Measurements from ENCODE around the gene NXPH3.

NXPH3 gene

DNA sequence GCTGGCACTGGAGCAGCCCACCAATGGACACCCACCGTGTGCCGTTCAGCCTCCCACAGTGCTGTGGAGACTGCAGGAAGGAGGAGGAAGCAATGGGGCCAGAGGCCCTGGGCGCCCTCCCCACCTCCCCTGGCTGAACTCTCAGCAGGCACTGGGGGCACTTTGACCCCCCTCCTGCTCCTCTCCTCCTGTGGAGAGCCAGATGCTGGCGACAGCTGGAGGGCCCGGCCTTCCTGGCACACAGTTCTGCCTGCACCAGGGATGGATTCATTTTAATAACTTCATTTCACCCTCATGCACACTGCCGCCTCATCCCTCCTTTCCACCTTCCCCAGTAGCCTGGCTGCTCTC, 6.0 kb downstream of the NXPH3 start:
- no peak overlapping the region for H3K4me3 ChIP-seq (ENCODE audit: low read depth, low read length)
- TF ChIP-seq, protein P1, sequence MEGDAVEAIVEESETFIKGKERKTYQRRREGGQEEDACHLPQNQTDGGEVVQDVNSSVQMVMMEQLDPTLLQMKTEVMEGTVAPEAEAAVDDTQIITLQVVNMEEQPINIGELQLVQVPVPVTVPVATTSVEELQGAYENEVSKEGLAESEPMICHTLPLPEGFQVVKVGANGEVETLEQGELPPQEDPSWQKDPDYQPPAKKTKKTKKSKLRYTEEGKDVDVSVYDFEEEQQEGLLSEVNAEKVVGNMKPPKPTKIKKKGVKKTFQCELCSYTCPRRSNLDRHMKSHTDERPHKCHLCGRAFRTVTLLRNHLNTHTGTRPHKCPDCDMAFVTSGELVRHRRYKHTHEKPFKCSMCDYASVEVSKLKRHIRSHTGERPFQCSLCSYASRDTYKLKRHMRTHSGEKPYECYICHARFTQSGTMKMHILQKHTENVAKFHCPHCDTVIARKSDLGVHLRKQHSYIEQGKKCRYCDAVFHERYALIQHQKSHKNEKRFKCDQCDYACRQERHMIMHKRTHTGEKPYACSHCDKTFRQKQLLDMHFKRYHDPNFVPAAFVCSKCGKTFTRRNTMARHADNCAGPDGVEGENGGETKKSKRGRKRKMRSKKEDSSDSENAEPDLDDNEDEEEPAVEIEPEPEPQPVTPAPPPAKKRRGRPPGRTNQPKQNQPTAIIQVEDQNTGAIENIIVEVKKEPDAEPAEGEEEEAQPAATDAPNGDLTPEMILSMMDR (IDR thresholded peaks at IDR 0.05; ENCODE audit: borderline replicate concordance, insufficient read depth, low read depth, low read length) = no peak

DNA sequence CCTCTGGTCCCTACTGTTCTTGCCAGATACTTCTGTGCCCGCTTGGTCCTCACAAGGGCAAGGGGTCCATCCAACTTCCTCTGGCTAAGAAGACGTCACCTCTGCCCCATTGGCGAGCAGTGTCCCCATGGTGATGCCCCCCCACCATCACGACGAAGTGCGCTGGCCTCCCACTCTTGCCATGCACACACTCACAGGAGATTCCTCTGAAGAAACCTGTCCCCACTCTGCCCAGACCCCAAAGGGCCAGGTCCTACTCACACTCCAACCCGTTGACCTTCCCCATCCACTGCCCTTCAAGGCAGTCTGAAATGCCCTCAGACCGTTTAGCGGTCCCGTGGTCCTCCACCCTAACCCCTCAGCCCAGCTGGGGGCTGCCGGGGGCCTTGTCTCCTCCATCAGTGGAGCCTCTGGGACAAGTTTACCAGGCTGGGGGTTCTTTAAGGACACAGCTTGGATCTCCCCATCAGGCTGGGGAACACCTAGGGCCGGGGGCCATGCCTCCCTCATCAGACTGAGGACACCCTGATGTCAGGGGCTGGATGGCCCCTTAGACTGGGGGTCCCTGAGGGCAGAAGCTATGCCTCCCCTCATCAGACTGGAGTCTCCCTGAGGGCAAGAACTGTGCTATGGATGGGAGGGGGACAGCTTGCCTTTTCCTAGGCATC, 6.5 kb downstream of the NXPH3 start:
- TF ChIP-seq, protein P1 (IDR thresholded peaks at IDR 0.05; ENCODE audit: borderline replicate concordance, insufficient read depth, low read depth, low read length) = no peak
- H3K4me3 ChIP-seq (ENCODE audit: low read depth, low read length) = no peak overlapping the region

DNA sequence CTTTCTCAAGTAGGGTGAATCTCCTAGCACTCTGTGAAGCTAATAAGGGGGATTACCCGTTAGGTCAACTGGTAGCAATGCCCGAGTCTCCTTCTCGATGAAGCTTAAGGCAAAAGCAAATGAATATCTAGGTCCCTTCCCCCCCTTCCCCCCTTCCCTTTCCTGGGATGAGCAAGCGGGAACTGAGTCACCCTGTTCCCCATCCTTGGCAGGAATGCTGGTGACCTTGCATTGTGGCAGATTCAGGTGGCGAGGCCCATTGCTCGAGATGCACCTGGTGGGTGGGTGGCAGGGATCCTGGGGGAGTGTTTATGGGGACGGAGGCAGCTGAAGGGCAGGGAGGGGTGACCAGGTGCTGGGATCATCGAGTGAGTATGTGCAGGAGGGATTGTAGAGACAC, 7.1 kb downstream of the NXPH3 start:
- no peak overlapping the region for H3K4me3 ChIP-seq (ENCODE audit: low read depth, low read length)
- TF ChIP-seq, protein P1 (IDR thresholded peaks at IDR 0.05; ENCODE audit: borderline replicate concordance, insufficient read depth, low read depth, low read length) = no peak

DNA sequence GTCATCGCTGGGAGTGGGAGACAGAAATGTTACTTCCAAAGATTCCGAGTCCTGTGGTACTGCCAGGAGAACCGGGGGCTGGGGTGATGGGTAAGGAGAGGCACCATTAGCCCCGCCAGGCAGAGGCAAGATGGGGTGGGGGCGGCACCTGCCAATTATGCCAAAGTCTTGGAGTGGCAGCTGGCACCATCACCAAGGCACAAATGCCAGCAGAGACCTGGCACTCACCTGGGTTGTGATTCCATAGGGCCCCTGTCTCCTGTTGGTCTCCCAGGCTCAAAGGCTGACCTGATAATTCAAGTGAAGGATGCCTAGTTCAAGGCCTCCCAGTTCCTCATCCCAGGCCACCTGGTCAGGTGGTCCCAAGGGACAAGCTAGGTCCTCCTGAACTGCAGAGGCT, 7.6 kb downstream of the NXPH3 start:
- TF ChIP-seq, protein P1 (IDR thresholded peaks at IDR 0.05; ENCODE audit: borderline replicate concordance, insufficient read depth, low read depth, low read length) = no peak
- no peak overlapping the region for H3K4me3 ChIP-seq (ENCODE audit: low read depth, low read length)

DNA sequence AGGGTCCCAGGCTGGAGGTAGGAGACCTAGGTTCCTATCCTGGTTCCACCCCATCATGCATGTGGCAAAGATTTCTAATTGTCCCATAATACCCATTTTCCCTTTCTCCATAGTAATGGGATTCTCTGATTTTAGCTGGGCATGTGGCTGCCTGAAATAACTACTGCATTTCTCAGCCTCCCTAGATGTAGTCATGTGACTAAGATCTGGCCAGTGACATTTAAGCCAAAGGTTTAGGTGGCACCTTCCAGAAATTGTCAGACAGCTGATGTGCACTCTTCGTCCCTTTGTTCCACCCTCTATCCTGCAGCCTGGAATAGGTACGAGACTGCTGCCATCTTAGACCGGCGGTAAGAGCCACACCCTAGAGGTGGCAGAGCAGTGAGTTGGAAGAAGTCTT, 8.2 kb downstream of the NXPH3 start:
- TF ChIP-seq, protein P1 (IDR thresholded peaks at IDR 0.05; ENCODE audit: borderline replicate concordance, insufficient read depth, low read depth, low read length) = no peak
- H3K4me3 ChIP-seq (ENCODE audit: low read depth, low read length) = no peak overlapping the region

DNA sequence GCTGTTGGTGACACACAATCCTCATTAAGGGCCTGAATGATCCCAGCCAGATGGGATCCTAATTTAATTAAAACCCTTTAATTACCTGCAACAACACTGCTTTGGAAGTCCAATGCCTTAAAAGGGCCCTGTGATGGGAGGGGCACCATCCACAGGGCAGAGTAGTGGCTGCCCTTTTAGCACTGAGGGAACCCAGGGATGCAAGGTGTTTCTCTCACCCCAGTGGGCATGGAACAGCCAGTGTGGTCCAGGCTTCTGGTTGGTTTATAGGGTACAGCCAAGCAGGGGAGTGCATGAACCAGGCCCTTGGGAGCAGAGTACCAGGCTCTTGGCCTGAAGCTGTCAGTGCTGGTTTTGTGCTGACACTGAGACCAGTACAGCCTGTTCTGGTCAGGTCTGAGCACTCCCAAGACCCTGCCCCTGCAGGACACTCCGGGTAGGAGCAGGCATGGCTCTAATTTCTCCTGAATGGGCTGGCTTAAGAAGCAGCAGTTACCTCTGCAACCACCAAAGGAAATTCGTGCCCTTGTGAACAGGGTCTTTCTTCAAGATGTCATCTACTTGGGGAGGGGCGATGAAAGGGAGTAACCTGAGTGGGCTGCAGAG, 9.9 kb downstream of the NXPH3 start:
- TF ChIP-seq, protein P1 (IDR thresholded peaks at IDR 0.05; ENCODE audit: borderline replicate concordance, insufficient read depth, low read depth, low read length) = 0 out of 2 replicates have a peak, but pooled peaks have one; percentile 33
- no peak overlapping the region for H3K4me3 ChIP-seq (ENCODE audit: low read depth, low read length)

Measured in GM12875 (cell line).